NOMO-1 treated with dmso at 0.1 percent for 144 hours (cell line): ENCODE results near the gene DDX5.
A peak's percentile ranks its signal among the peaks of the same experiment; 100 is the strongest.

Experiments used
- DNase-seq: peaks from one replicate; lab custom pipeline; 2025; ENCODE audit not compliant: unreplicated experiment; lab: John Stamatoyannopoulos, UW

The DDX5 gene

GRCh38 chr17:64506201-64506575 lies at the start of gene DDX5:
Gene DDX5, minus strand, starts transcription at chr17:64506289. Its CDS starts 170 bp downstream, at chr17:64506119.
- DNase-seq, result peak; percentile 98

GRCh38 chr17:64555281-64555680 lies 49.2 kb upstream of the DDX5 start:
- DNase-seq, result no peak

- DNase-seq, result no peak
Measured at GRCh38 chr17:64554028-64554637, 48.0 kb upstream of the DDX5 start.

- DNase-seq, result no peak
Measured at GRCh38 chr17:64551461-64551860, 45.4 kb upstream of the DDX5 start.

- DNase-seq, result no peak
Measured at GRCh38 chr17:64547319-64547718, 41.2 kb upstream of the DDX5 start.

- no peak for DNase-seq
Measured at GRCh38 chr17:64546716-64547115, 40.6 kb upstream of the DDX5 start.

- no peak for DNase-seq
Measured at GRCh38 chr17:64544742-64545141, 38.7 kb upstream of the DDX5 start.

GRCh38 chr17:64540118-64540776 lies 34.2 kb upstream of the DDX5 start:
- DNase-seq, result no peak

- DNase-seq, result no peak
Measured at GRCh38 chr17:64538508-64539130, 32.5 kb upstream of the DDX5 start.

- no peak for DNase-seq
Measured at GRCh38 chr17:64537488-64537887, 31.4 kb upstream of the DDX5 start.

- DNase-seq, result no peak
Measured at GRCh38 chr17:64536913-64537312, 30.8 kb upstream of the DDX5 start.

- no peak for DNase-seq
Measured at GRCh38 chr17:64535357-64535756, 29.3 kb upstream of the DDX5 start.

- DNase-seq, result no peak
Measured at GRCh38 chr17:64534187-64534586, 28.1 kb upstream of the DDX5 start.

- no peak for DNase-seq
Measured at GRCh38 chr17:64533784-64534183, 27.7 kb upstream of the DDX5 start.

- DNase-seq, result no peak
Measured at GRCh38 chr17:64532409-64532808, 26.3 kb upstream of the DDX5 start.

- no peak for DNase-seq
Measured at GRCh38 chr17:64531955-64532371, 25.9 kb upstream of the DDX5 start.

- no peak for DNase-seq
Measured at GRCh38 chr17:64529221-64529620, 23.1 kb upstream of the DDX5 start.

- no peak for DNase-seq
Measured at GRCh38 chr17:64527914-64528313, 21.8 kb upstream of the DDX5 start.

- no peak for DNase-seq
Measured at GRCh38 chr17:64520359-64520758, 14.3 kb upstream of the DDX5 start.

- DNase-seq, result no peak
Measured at GRCh38 chr17:64519601-64520000, 13.5 kb upstream of the DDX5 start.

- no peak for DNase-seq
Measured at GRCh38 chr17:64515829-64516228, 9.7 kb upstream of the DDX5 start.

- DNase-seq, result no peak
Measured at GRCh38 chr17:64515419-64515818, 9.3 kb upstream of the DDX5 start.

- no peak for DNase-seq
Measured at GRCh38 chr17:64509179-64509578, 3.1 kb upstream of the DDX5 start.
